Measurements from ENCODE around the gene PTPRK. TPM values are rescaled to one million over a fixed set of nuclear protein-coding genes. Genes with fewer than 3 reads are reported as not detected.

The PTPRK gene
- polyA plus RNA-seq, 3 donors: 0.01 TPM; not detected in 2

- H3K36me3 ChIP-seq (replicated peaks in 1 of 2; ENCODE audit: control insufficient read depth in 1 of 2, insufficient read depth in 2 of 2, low read length in 2 of 2): no peaks in the 10 kb centered on the region
- no peak overlapping the region for H3K9ac ChIP-seq (ENCODE audit: insufficient read depth, low read length, poor library complexity, severe bottlenecking)
- intact Hi-C loops (cut with micrococcal nuclease): no loop called here
Measured at GRCh38 chr6:128065072-128065471, 455.3 kb downstream of the PTPRK start.

GRCh38 chr6:128064540-128064895 is 455.9 kb downstream of the PTPRK start:
- Histone ChIP-seq H3K4me2 (replicated peaks; ENCODE audit: extremely low read depth, low read length, poor library complexity, severe bottlenecking) (no peak overlapping the region), H2AFZ (ENCODE audit: insufficient read depth, low read depth, low read length, poor library complexity, severe bottlenecking) (no peak overlapping the region), H3K79me2 (ENCODE audit: insufficient read depth, low read length) (no peaks in the 10 kb centered on the region), H4K20me1 (ENCODE audit: insufficient read depth, low read length) (no peaks in the 10 kb centered on the region), H3K9me3 (replicated peaks in 1 of 2; ENCODE audit: control insufficient read depth in 1 of 2, insufficient read depth in 1 of 2, low read length in 2 of 2) (peaks cover 0 to 7% of the 10 kb centered on the region in 2 donors), H3K4me1 (ENCODE audit: control insufficient read depth in 1 of 2, insufficient read depth in 2 of 2, low read length in 2 of 2) (no peaks in the 10 kb centered on the region), H3K36me3 (replicated peaks in 1 of 2; ENCODE audit: control insufficient read depth in 1 of 2, insufficient read depth in 2 of 2, low read length in 2 of 2) (no peaks in the 10 kb centered on the region), H3K27ac (ENCODE audit: low read depth in 1 of 2, low read length in 2 of 2) (no peak overlapping the region), H3K27me3 (ENCODE audit: control insufficient read depth in 2 of 2, insufficient read depth in 2 of 2, low read length in 2 of 2) (no peaks in the 10 kb centered on the region), H3K4me3 (replicated peaks in 1 of 3; ENCODE audit: low read depth in 2 of 3, low read length in 3 of 3) (no peak overlapping the region), H3K9ac (ENCODE audit: insufficient read depth, low read length, poor library complexity, severe bottlenecking) (no peak overlapping the region)
- DNase-seq: no peak
- intact Hi-C loops (cut with micrococcal nuclease): no loop called here
- Mint-ChIP-seq H3K27ac (no peak overlapping the region), H3K9me3 (peaks cover 0 to 4% (median 0%) of the 10 kb centered on the region in 7 donors), H3K4me1 (no peaks in the 10 kb centered on the region), H3K36me3 (no peaks in the 10 kb centered on the region), H3K27me3 (ENCODE audit: low read depth in 3 of 3) (no peaks in the 10 kb centered on the region), H3K4me3 (no peak overlapping the region)
- TF ChIP-seq CTCF (IDR thresholded peaks at IDR 0.05): no peak
- no CpG with 5 or more reads among the region's 2 CpGs for WGBS (ENCODE audit: insufficient coverage)

More at GRCh38 chr6:128065072-128065471, 455.3 kb downstream of the PTPRK start:
- Histone ChIP-seq H3K4me1 (ENCODE audit: control insufficient read depth in 1 of 2, insufficient read depth in 2 of 2, low read length in 2 of 2) (no peaks in the 10 kb centered on the region), H3K9me3 (replicated peaks in 1 of 2; ENCODE audit: control insufficient read depth in 1 of 2, insufficient read depth in 1 of 2, low read length in 2 of 2) (peaks cover 0 to 7% of the 10 kb centered on the region in 2 donors), H3K27ac (ENCODE audit: low read depth in 1 of 2, low read length in 2 of 2) (no peak overlapping the region), H2AFZ (ENCODE audit: insufficient read depth, low read depth, low read length, poor library complexity, severe bottlenecking) (no peak overlapping the region), H3K79me2 (ENCODE audit: insufficient read depth, low read length) (no peaks in the 10 kb centered on the region), H3K4me2 (replicated peaks; ENCODE audit: extremely low read depth, low read length, poor library complexity, severe bottlenecking) (no peak overlapping the region), H3K27me3 (ENCODE audit: control insufficient read depth in 2 of 2, insufficient read depth in 2 of 2, low read length in 2 of 2) (no peaks in the 10 kb centered on the region), H4K20me1 (ENCODE audit: insufficient read depth, low read length) (no peaks in the 10 kb centered on the region), H3K4me3 (replicated peaks in 1 of 3; ENCODE audit: low read depth in 2 of 3, low read length in 3 of 3) (no peak overlapping the region)
- Mint-ChIP-seq H3K9me3 (peaks cover 0 to 4% (median 0%) of the 10 kb centered on the region in 7 donors), H3K27me3 (ENCODE audit: low read depth in 3 of 3) (no peaks in the 10 kb centered on the region), H3K4me3 (no peak overlapping the region), H3K36me3 (no peaks in the 10 kb centered on the region), H3K27ac (no peak overlapping the region), H3K4me1 (no peaks in the 10 kb centered on the region)
- no peak for TF ChIP-seq CTCF (IDR thresholded peaks at IDR 0.05)
- WGBS (ENCODE audit: insufficient coverage): no CpG with 5 or more reads among the region's 3 CpGs
- DNase-seq: no peak

Measured in CD14-positive monocyte (primary cell).